B cell (primary cell): Measurements from ENCODE around the gene TMEM38A. TPM values are rescaled to one million over a fixed set of nuclear protein-coding genes. Genes with fewer than 3 reads are reported as not detected.

Experiments used
- ATAC-seq: fragments of 200-7000 bp; cut with Tn5 transposase; one replicate; pipeline ENCODE4 v1.10.0; 2021; ENCODE audit warnings: low read depth, mild to moderate bottlenecking, moderate number of reproducible peaks, moderate library complexity
- CTCF ChIA-PET: fragments of 350-600 bp; sonication (Branson Sonifier 250); formaldehyde crosslinking; loops from one replicate; lab custom pipeline; 2021; ENCODE audit warnings: antibody characterized with exemption, inconsistent platforms; lab: Charles Lee
- POLR2A ChIA-PET: fragments of 350-600 bp; sonication (Branson Sonifier 250); formaldehyde crosslinking; loops from one replicate; lab custom pipeline; 2021; ENCODE audit warnings: antibody characterized with exemption; lab: Charles Lee
- DNase-seq: peaks from one replicate; pipeline ENCODE4 v3.0.0; 2013
- H2AFZ ChIP-seq: 2 replicates; pipeline ENCODE4 v1.6.1; 2012; ENCODE audit warnings: mild to moderate bottlenecking, low read depth, low read length; ENCODE audit not compliant: insufficient read depth, poor library complexity, severe bottlenecking
- H3K27ac ChIP-seq, 2 donors: 1 replicate in 1 of 2; 2 replicates in 1 of 2; pipeline ENCODE4 v1.5.1; 2012 to 2013; ENCODE audit warnings: low read length in 2 of 2, mild to moderate bottlenecking in 2 of 2, moderate library complexity in 1 of 2
- H3K27me3 ChIP-seq, 4 experiments: fragments of 200-600 bp in 1 of 4; sonication (generic) in 1 of 4; replicated peaks in 1 of 4; 1 replicate in 2 of 4; 2 replicates in 2 of 4; pipeline versions ENCODE4 v1.6.1 to v1.7.0; 2013 to 2016; ENCODE audit warnings: low read length in 3 of 4, mild to moderate bottlenecking in 2 of 4, mixed read lengths in 1 of 4, moderate library complexity in 1 of 4; ENCODE audit not compliant: insufficient read depth in 4 of 4, control insufficient read depth in 3 of 4; ENCODE audit errors: control extremely low read depth in 1 of 4
- H3K36me3 ChIP-seq, 2 experiments: replicated peaks in 1 of 2; 1 replicate in 1 of 2; 2 replicates in 1 of 2; pipeline versions ENCODE4 v1.6.1 to v1.7.1; 2013; ENCODE audit warnings: low read length in 1 of 2; ENCODE audit not compliant: insufficient read depth in 2 of 2, control insufficient read depth in 1 of 2; ENCODE audit errors: control extremely low read depth in 1 of 2, extremely low read depth in 1 of 2
- H3K4me1 ChIP-seq, 2 donors: fragments of 200-600 bp in 1 of 2; sonication (generic) in 1 of 2; 1 replicate in 1 of 2; 2 replicates in 1 of 2; pipeline versions ENCODE4 v1.5.1 to v1.6.1; 2013 to 2017; ENCODE audit warnings: low read length in 2 of 2; ENCODE audit not compliant: control insufficient read depth in 2 of 2, insufficient read depth in 2 of 2
- H3K4me2 ChIP-seq: replicated peaks from 2 replicates; pipeline ENCODE3; 2012; ENCODE audit warnings: mild to moderate bottlenecking, low read depth, low read length; ENCODE audit not compliant: poor library complexity, severe bottlenecking
- H3K4me3 ChIP-seq, 5 experiments: fragments of 200-600 bp in 1 of 5; sonication (generic) in 1 of 5; 1 replicate in 3 of 5; 2 replicates in 2 of 5; pipeline versions ENCODE4 v1.5.1 to v1.7.0; 2011 to 2016; ENCODE audit warnings: low read length in 4 of 5, mild to moderate bottlenecking in 4 of 5, low read depth in 2 of 5, control low read depth in 1 of 5, moderate library complexity in 1 of 5; ENCODE audit not compliant: insufficient read depth in 1 of 5; ENCODE audit errors: control extremely low read depth in 1 of 5, extremely low read depth in 1 of 5
- H3K79me2 ChIP-seq: fragments of 200-600 bp; sonication (generic); one replicate; pipeline ENCODE4 v1.6.0; 2016; ENCODE audit warnings: low read length; ENCODE audit not compliant: control insufficient read depth, insufficient read depth
- H3K9ac ChIP-seq: fragments of 200-600 bp; sonication (generic); 2 replicates; pipeline ENCODE4 v1.6.1; 2017; ENCODE audit warnings: mild to moderate bottlenecking, low read length, moderate library complexity
- H3K9me3 ChIP-seq, 3 donors: one replicate each; pipeline versions ENCODE4 v1.6.1 to v1.7.1; 2013; ENCODE audit warnings: low read length in 2 of 3; ENCODE audit not compliant: control insufficient read depth in 2 of 3, insufficient read depth in 1 of 3; ENCODE audit errors: control extremely low read depth in 1 of 3
- H4K20me1 ChIP-seq: 2 replicates; pipeline ENCODE4 v1.6.0; 2012; ENCODE audit warnings: mild to moderate bottlenecking, low read length; ENCODE audit not compliant: insufficient read depth, control insufficient read depth, poor library complexity, severe bottlenecking
- H3K27ac Mint-ChIP-seq: one replicate; pipeline ENCODE4 v1.8.0; 2021; ENCODE audit warnings: mixed read lengths
- H3K27me3 Mint-ChIP-seq: one replicate; pipeline ENCODE4 v1.8.0; 2021; ENCODE audit warnings: mixed read lengths
- H3K4me1 Mint-ChIP-seq: one replicate; pipeline ENCODE4 v1.8.0; 2021; ENCODE audit warnings: mixed read lengths
- H3K4me3 Mint-ChIP-seq: one replicate; pipeline ENCODE4 v1.8.0; 2021; ENCODE audit warnings: mixed read lengths
- H3K9me3 Mint-ChIP-seq: one replicate; pipeline ENCODE4 v1.8.0; 2022; ENCODE audit warnings: mixed read lengths; ENCODE audit not compliant: insufficient read depth
- EZH2 ChIP-seq: IDR thresholded peaks from 2 replicates; pipeline ENCODE4 v1.6.1; 2012; ENCODE audit warnings: borderline replicate concordance, low read depth, mild to moderate bottlenecking, moderate library complexity, low read length; ENCODE audit not compliant: insufficient read depth, poor library complexity, severe bottlenecking
- WGBS: methylation state at CpG from one replicate; pipeline ENCODE4 v1.1.5; 2013; ENCODE audit warnings: missing lambda C conversion rate; ENCODE audit not compliant: insufficient coverage; 5-methylcytosine and 5-hydroxymethylcytosine counted together
- intact Hi-C: fragments of 100-400 bp; cut with micrococcal nuclease; formaldehyde crosslinking; loops from one replicate; pipeline ENCODE4 v1.10.0; 2022
- polyA plus RNA-seq: library from polyadenylated mRNA; depleted of rRNA; stranded (reverse); fragments of >200 nt; gene quantifications from 2 replicates; pipeline ENCODE4 v1.2.3, GENCODE V29; 2012
- total RNA-seq, 2 donors: library from RNA; stranded (reverse); fragments of 120-200 nt in 1 of 2; gene quantifications; 1 replicate in 1 of 2; 2 replicates in 1 of 2; pipeline versions ENCODE4 v1.2.3 to v1.2.4, GENCODE V29; 2013 to 2022
- TF ChIP-seq, protein P1 (sequence below): fragments of 200-600 bp; IDR thresholded peaks from one replicate; pipeline ENCODE4 v1.8.0; 2022; ENCODE audit warnings: antibody characterized with exemption, mild to moderate bottlenecking

Gene TMEM38A
- total and polyA plus RNA-seq, 2 donors (not counting 1 experiment from before 2014, with no cell fraction given), result 5.7 to 7.1 TPM

DNA sequence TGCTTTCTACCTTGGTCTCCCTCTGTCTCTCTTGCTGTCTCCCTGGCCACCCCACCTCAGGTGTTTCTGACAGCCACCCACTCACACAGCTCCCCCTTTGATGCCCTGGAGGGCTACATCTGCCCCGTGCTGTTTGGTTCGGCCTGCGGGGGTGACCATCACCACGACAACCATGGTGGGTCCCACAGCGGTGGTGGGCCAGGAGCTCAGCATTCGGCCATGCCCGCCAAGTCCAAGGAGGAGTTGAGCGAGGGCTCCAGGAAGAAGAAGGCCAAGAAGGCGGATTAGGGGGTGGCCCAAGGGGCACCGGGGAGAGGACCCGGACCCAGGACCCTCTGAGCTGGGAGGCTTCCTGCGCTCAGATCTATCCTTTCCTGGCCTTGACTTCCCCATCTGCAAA is 27.1 kb downstream of the TMEM38A start:
- no peak for TF ChIP-seq EZH2
- TF ChIP-seq, protein P1, sequence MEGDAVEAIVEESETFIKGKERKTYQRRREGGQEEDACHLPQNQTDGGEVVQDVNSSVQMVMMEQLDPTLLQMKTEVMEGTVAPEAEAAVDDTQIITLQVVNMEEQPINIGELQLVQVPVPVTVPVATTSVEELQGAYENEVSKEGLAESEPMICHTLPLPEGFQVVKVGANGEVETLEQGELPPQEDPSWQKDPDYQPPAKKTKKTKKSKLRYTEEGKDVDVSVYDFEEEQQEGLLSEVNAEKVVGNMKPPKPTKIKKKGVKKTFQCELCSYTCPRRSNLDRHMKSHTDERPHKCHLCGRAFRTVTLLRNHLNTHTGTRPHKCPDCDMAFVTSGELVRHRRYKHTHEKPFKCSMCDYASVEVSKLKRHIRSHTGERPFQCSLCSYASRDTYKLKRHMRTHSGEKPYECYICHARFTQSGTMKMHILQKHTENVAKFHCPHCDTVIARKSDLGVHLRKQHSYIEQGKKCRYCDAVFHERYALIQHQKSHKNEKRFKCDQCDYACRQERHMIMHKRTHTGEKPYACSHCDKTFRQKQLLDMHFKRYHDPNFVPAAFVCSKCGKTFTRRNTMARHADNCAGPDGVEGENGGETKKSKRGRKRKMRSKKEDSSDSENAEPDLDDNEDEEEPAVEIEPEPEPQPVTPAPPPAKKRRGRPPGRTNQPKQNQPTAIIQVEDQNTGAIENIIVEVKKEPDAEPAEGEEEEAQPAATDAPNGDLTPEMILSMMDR, result no peak
- ChIA-PET CTCF (no interaction called here), POLR2A (no interaction called here)
- Mint-ChIP-seq H3K9me3 (peaks cover 4% of the 10 kb centered on the region), H3K27ac (no peak overlapping the region), H3K27me3 (no peaks in the 10 kb centered on the region), H3K4me1 (no peaks in the 10 kb centered on the region), H3K4me3 (no peak overlapping the region)
- H3K27me3 ChIP-seq, result no peaks in the 10 kb centered on the region
- H3K79me2 ChIP-seq, result no peaks in the 10 kb centered on the region
- no peak overlapping the region for H3K9ac ChIP-seq
- ATAC-seq (no peak), DNase-seq (no peak)
- H3K36me3 ChIP-seq, result no peaks in the 10 kb centered on the region
- no peaks in the 10 kb centered on the region for H4K20me1 ChIP-seq
- peaks cover 0 to 18% (median 5%) of the 10 kb centered on the region in 3 donors for H3K9me3 ChIP-seq
- H2AFZ ChIP-seq, result no peak overlapping the region
- H3K27ac ChIP-seq, result no peak overlapping the region
- 91% methylated on average over 12 of the region's 12 CpGs for WGBS
- H3K4me2 ChIP-seq, result no peak overlapping the region
- H3K4me3 ChIP-seq, result no peak overlapping the region
- intact Hi-C loops, result no loop called here
- H3K4me1 ChIP-seq, result no peaks in the 10 kb centered on the region

DNA sequence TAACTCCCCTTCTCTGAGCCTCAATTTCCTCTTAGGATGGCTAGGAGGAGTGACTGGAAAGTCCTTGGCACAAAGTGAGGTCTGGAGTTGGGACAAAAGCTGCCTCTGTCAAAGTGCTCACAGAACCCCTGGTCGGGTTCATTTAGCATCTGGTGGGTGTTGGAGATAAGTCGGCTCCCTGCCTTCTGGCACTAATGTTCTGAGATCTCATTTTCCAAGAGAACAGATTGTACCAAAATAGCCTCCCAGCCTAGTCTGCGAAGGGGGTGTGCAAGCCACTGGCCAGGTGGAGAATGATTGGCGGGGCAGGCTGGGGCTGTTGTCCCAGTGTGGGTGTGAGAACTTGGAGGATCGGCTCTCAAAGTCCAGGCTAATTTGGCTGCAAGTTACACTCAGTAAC is 38.0 kb downstream of the TMEM38A start:
- no peaks in the 10 kb centered on the region for H3K9me3 Mint-ChIP-seq

More for the DNA sequence above, 38.0 kb downstream of the TMEM38A start:
- intact Hi-C loops, result no loop called here
- POLR2A ChIA-PET, result no interaction called here
- no peaks in the 10 kb centered on the region for H3K79me2 ChIP-seq
- no peak overlapping the region for H3K27ac ChIP-seq
- no peak overlapping the region for H3K4me2 ChIP-seq
- H3K27me3 ChIP-seq, result no peaks in the 10 kb centered on the region
- TF ChIP-seq, protein P1, result no peak
- TF ChIP-seq EZH2, result no peak
- Mint-ChIP-seq H3K4me1 (no peaks in the 10 kb centered on the region), H3K27ac (no peak overlapping the region), H3K27me3 (no peaks in the 10 kb centered on the region), H3K4me3 (no peak overlapping the region)
- H3K9ac ChIP-seq, result no peak overlapping the region
- no peak overlapping the region for H2AFZ ChIP-seq
- no peak overlapping the region for H3K4me3 ChIP-seq
- peaks cover 0 to 11% (median 3%) of the 10 kb centered on the region in 3 donors for H3K9me3 ChIP-seq
- H3K36me3 ChIP-seq, result no peaks in the 10 kb centered on the region
- no peaks in the 10 kb centered on the region for H4K20me1 ChIP-seq
- ATAC-seq, result no peak
- no peaks in the 10 kb centered on the region for H3K4me1 ChIP-seq
- 76% methylated on average over 3 of the region's 5 CpGs for WGBS
- no peak for DNase-seq
- CTCF ChIA-PET, result no interaction called here
